ENCODE measurements around the gene CNOT8.

The CNOT8 gene

GRCh38 chr5:154868702-154869101 lies 10.3 kb downstream of the CNOT8 start:
- TF ChIP-seq TCF12 (IDR thresholded peaks at IDR 0.05; ENCODE audit: low read depth): no peak
- no peak for TF ChIP-seq FOXM1 (IDR thresholded peaks at IDR 0.05; ENCODE audit: borderline replicate concordance, low read depth)
- no peak for TF ChIP-seq EGR1 (IDR thresholded peaks at IDR 0.05)
- no peak for TF ChIP-seq REST (IDR thresholded peaks at IDR 0.05; ENCODE audit: low read depth)
- no peak for TF ChIP-seq TAF1 (IDR thresholded peaks at IDR 0.05; ENCODE audit: low read depth)
- TF ChIP-seq YY1 (IDR thresholded peaks at IDR 0.05; ENCODE audit: low read depth): no peak
- TF ChIP-seq ZBTB7A (IDR thresholded peaks at IDR 0.05; ENCODE audit: low read depth): no peak
- TF ChIP-seq RAD21 (IDR thresholded peaks at IDR 0.05; ENCODE audit: low read depth): no peak; the same call in 1 of the 2 replicates
- no peak for TF ChIP-seq TEAD4 (IDR thresholded peaks at IDR 0.05)
- no peak for TF ChIP-seq NFIC (IDR thresholded peaks at IDR 0.05)
- TF ChIP-seq, protein P1, sequence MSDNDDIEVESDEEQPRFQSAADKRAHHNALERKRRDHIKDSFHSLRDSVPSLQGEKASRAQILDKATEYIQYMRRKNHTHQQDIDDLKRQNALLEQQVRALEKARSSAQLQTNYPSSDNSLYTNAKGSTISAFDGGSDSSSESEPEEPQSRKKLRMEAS (IDR thresholded peaks at IDR 0.05): no peak
- no peak for TF ChIP-seq CREB1 (IDR thresholded peaks at IDR 0.05; ENCODE audit: low read depth)
- no peak for TF ChIP-seq CEBPB (IDR thresholded peaks at IDR 0.05)
- TF ChIP-seq, protein P2, sequence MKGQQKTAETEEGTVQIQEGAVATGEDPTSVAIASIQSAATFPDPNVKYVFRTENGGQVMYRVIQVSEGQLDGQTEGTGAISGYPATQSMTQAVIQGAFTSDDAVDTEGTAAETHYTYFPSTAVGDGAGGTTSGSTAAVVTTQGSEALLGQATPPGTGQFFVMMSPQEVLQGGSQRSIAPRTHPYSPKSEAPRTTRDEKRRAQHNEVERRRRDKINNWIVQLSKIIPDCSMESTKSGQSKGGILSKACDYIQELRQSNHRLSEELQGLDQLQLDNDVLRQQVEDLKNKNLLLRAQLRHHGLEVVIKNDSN (IDR thresholded peaks at IDR 0.05): no peak
- TF ChIP-seq EP300 (IDR thresholded peaks at IDR 0.05; ENCODE audit: borderline replicate concordance): no peak

- TF ChIP-seq, protein P2 (IDR thresholded peaks at IDR 0.05): no peak
- TF ChIP-seq RAD21 (IDR thresholded peaks at IDR 0.05; ENCODE audit: low read depth) (no peak), TAF1 (IDR thresholded peaks at IDR 0.05; ENCODE audit: low read depth) (no peak), TCF12 (IDR thresholded peaks at IDR 0.05; ENCODE audit: low read depth) (no peak), EGR1 (IDR thresholded peaks at IDR 0.05) (no peak), EP300 (IDR thresholded peaks at IDR 0.05; ENCODE audit: borderline replicate concordance) (no peak), CREB1 (IDR thresholded peaks at IDR 0.05; ENCODE audit: low read depth) (no peak), NFIC (IDR thresholded peaks at IDR 0.05) (no peak), ZBTB7A (IDR thresholded peaks at IDR 0.05; ENCODE audit: low read depth) (no peak), YY1 (IDR thresholded peaks at IDR 0.05; ENCODE audit: low read depth) (no peak), TEAD4 (IDR thresholded peaks at IDR 0.05) (no peak), FOXM1 (IDR thresholded peaks at IDR 0.05; ENCODE audit: borderline replicate concordance, low read depth) (no peak), CEBPB (IDR thresholded peaks at IDR 0.05) (no peak), REST (IDR thresholded peaks at IDR 0.05; ENCODE audit: low read depth) (no peak)
- TF ChIP-seq, protein P1 (IDR thresholded peaks at IDR 0.05): no peak
These were observed 13.3 kb downstream of the CNOT8 start for GRCh38 chr5:154871734-154872133.

DNA sequence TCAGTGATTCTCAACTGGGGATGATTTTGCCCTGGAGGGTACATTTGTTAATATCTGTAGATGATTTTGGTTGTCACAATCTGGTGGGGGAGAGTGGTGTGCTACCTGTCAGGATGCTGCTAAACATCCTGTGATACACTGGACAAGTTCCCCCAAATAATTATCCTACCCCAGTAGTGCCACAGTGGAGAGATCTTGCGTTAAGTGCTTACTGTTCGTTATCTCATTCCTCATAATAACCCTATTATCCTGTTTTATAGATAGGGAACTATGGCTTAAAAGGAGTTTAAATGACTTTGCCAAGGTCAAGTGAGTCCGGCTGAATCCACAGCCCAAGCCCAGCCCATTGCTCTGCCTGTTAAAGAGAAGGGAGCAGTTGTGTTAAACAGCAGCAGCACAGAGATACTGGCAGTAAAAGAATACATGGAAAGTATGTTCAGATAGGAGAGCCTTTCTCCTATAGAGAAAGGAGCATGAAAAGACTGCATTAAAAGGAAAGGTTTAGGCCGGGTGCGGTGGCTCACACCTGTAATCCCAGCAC lies 15.4 kb downstream of the CNOT8 start:
- TF ChIP-seq, protein P1 (IDR thresholded peaks at IDR 0.05): no peak
- TF ChIP-seq, protein P2 (IDR thresholded peaks at IDR 0.05): no peak
- TF ChIP-seq EP300 (IDR thresholded peaks at IDR 0.05; ENCODE audit: borderline replicate concordance) (no peak), RAD21 (IDR thresholded peaks at IDR 0.05; ENCODE audit: low read depth) (no peak), NFIC (IDR thresholded peaks at IDR 0.05) (no peak), TAF1 (IDR thresholded peaks at IDR 0.05; ENCODE audit: low read depth) (no peak), EGR1 (IDR thresholded peaks at IDR 0.05) (no peak), TCF12 (IDR thresholded peaks at IDR 0.05; ENCODE audit: low read depth) (no peak), TEAD4 (IDR thresholded peaks at IDR 0.05) (no peak), CEBPB (IDR thresholded peaks at IDR 0.05) (no peak), ZBTB7A (IDR thresholded peaks at IDR 0.05; ENCODE audit: low read depth) (no peak), YY1 (IDR thresholded peaks at IDR 0.05; ENCODE audit: low read depth) (no peak), REST (IDR thresholded peaks at IDR 0.05; ENCODE audit: low read depth) (no peak), CREB1 (IDR thresholded peaks at IDR 0.05; ENCODE audit: low read depth) (no peak), FOXM1 (IDR thresholded peaks at IDR 0.05; ENCODE audit: borderline replicate concordance, low read depth) (no peak)
